PFSK-1 (cell line): ENCODE data around the gene ZFP57. TPM values are rescaled to one million over a fixed set of nuclear protein-coding genes. Genes with fewer than 3 reads are reported as not detected.

Experiments
- FOXP2 ChIP-seq: optimal IDR thresholded peaks from 2 replicates; pipeline ENCODE3; 2011; ENCODE audit warnings: borderline replicate concordance, control low read depth, inconsistent platforms; ENCODE audit not compliant: insufficient read depth; ENCODE audit errors: extremely low read length, extremely low read depth
- POLR2AphosphoS5 ChIP-seq: IDR thresholded peaks from 2 replicates; pipeline ENCODE4 v1.6.1; 2012; ENCODE audit warnings: low read depth, mild to moderate bottlenecking, control low read depth, low read length, moderate library complexity
- REST ChIP-seq, 2 experiments: IDR thresholded peaks; 2 replicates each; pipeline versions ENCODE4 v1.6.1 to v1.8.0; 2011 to 2012; ENCODE audit warnings: low read depth in 2 of 2, low read length in 2 of 2, control low read depth in 1 of 2, inconsistent platforms in 1 of 2, mild to moderate bottlenecking in 1 of 2, moderate library complexity in 1 of 2; ENCODE audit not compliant: insufficient read depth in 1 of 2
- SIN3A ChIP-seq: IDR thresholded peaks from 2 replicates; pipeline ENCODE4 v1.6.1; 2012; ENCODE audit warnings: mild to moderate bottlenecking, low read length, moderate library complexity, borderline replicate concordance; ENCODE audit not compliant: insufficient read depth
- TAF1 ChIP-seq: IDR thresholded peaks from 2 replicates; pipeline ENCODE4 v1.6.1; 2012; ENCODE audit warnings: low read length, control low read depth, borderline replicate concordance; ENCODE audit not compliant: insufficient read depth
- polyA plus RNA-seq: library from polyadenylated mRNA; unstranded; fragments of >200 nt; gene quantifications from one replicate; pipeline ENCODE4 v1.2.1, GENCODE V29; 2012; ENCODE audit warnings: low read depth, missing spikeins; ENCODE audit not compliant: insufficient read length

ZFP57 gene
- polyA plus RNA-seq = not detected

- no peak for TF ChIP-seq POLR2AphosphoS5
- no peak for TF ChIP-seq REST (IDR thresholded peaks at IDR 0.05; ENCODE audit: insufficient read depth in 1 of 2, low read depth in 2 of 2, low read length in 2 of 2)
- TF ChIP-seq SIN3A = no peak
- TF ChIP-seq FOXP2 = no peak
- no peak for TF ChIP-seq TAF1
Observed at GRCh38 chr6:29680904-29681303, at the start of gene ZFP57. TSS of gene ZFP57 (minus strand) at chr6:29681152. CDS start at chr6:29677003, 4,149 bp downstream.

GRCh38 chr6:29730575-29731126 is 49.7 kb upstream of the ZFP57 start:
- TF ChIP-seq FOXP2 (no peak), TAF1 (no peak), SIN3A (no peak), POLR2AphosphoS5 (no peak), REST (IDR thresholded peaks at IDR 0.05; ENCODE audit: insufficient read depth in 1 of 2, low read depth in 2 of 2, low read length in 2 of 2) (no peak)

- no peak for TF ChIP-seq TAF1
- no peak for TF ChIP-seq FOXP2
- TF ChIP-seq POLR2AphosphoS5 = no peak
- no peak for TF ChIP-seq REST (IDR thresholded peaks at IDR 0.05; ENCODE audit: insufficient read depth in 1 of 2, low read depth in 2 of 2, low read length in 2 of 2)
- TF ChIP-seq SIN3A = no peak
Observed at GRCh38 chr6:29729774-29730328, 48.9 kb upstream of the ZFP57 start.

- TF ChIP-seq SIN3A (no peak), TAF1 (no peak), FOXP2 (no peak), REST (IDR thresholded peaks at IDR 0.05; ENCODE audit: insufficient read depth in 1 of 2, low read depth in 2 of 2, low read length in 2 of 2) (no peak), POLR2AphosphoS5 (no peak)
Observed at GRCh38 chr6:29728875-29729270, 47.9 kb upstream of the ZFP57 start.
